Breast epithelium (tissue), 4 donors: Measurements from ENCODE around the gene NPTX1. TPM values are rescaled to one million over a fixed set of nuclear protein-coding genes. Genes with fewer than 3 reads are reported as not detected.

Source experiments
- DNase-seq, 2 donors: peaks; one replicate each; pipeline ENCODE4 v3.0.0-alpha.2; 2019; ENCODE audit warnings: low spot score in 2 of 2
- H3K27ac ChIP-seq, 2 donors: fragments of 200-600 bp; sonication (generic) in 1 of 2; one replicate each; pipeline ENCODE4 v1.5.1; 2016 to 2019; ENCODE audit warnings: mild to moderate bottlenecking in 1 of 2
- H3K27me3 ChIP-seq, 2 donors: fragments of 200-600 bp; sonication (generic) in 1 of 2; one replicate each; pipeline versions ENCODE4 v1.5.1 to v1.6.0; 2017 to 2019; ENCODE audit warnings: control low read depth in 1 of 2, mild to moderate bottlenecking in 1 of 2
- H3K36me3 ChIP-seq: fragments of 200-600 bp; one replicate; pipeline ENCODE4 v1.5.1; 2019
- H3K4me1 ChIP-seq, 2 donors: fragments of 200-600 bp; sonication (generic); one replicate each; pipeline ENCODE4 v1.5.1; 2016 to 2019; ENCODE audit warnings: control low read depth in 1 of 2
- H3K4me3 ChIP-seq, 3 donors: fragments of 200-600 bp; sonication (generic); 1 replicate in 2 of 3; 2 replicates in 1 of 3; pipeline ENCODE4 v1.5.1; 2016 to 2019; ENCODE audit warnings: mild to moderate bottlenecking in 3 of 3, moderate library complexity in 2 of 3
- H3K9me3 ChIP-seq, 2 donors: fragments of 200-600 bp; sonication (generic) in 1 of 2; one replicate each; pipeline ENCODE4 v1.5.1; 2016 to 2019; ENCODE audit warnings: control low read depth in 1 of 2
- CTCF ChIP-seq, 3 donors: fragments of 450-650 bp; IDR thresholded peaks; one replicate each; pipeline ENCODE4 v1.5.1; 2016 to 2017; ENCODE audit warnings: antibody characterized with exemption in 3 of 3, mild to moderate bottlenecking in 3 of 3, moderate library complexity in 3 of 3
- POLR2A ChIP-seq: fragments of 450-650 bp; IDR thresholded peaks from one replicate; pipeline ENCODE4 v1.6.1; 2016; ENCODE audit warnings: antibody characterized with exemption, mild to moderate bottlenecking, moderate library complexity
- POLR2AphosphoS5 ChIP-seq, 3 donors: sonication (generic); formaldehyde crosslinking; IDR thresholded peaks; one replicate each; pipeline ENCODE4 v1.6.1; 2017; ENCODE audit warnings: antibody characterized with exemption in 3 of 3
- intact Hi-C: fragments of 100-400 bp; cut with DNase I; formaldehyde crosslinking; loops from one replicate; pipeline ENCODE4 v1.15.1; 2023; ENCODE audit warnings: low total_unique reads
- total RNA-seq, 3 donors: library from RNA; depleted of rRNA; stranded (reverse); fragments of >200 nt; gene quantifications; one replicate each; pipeline ENCODE4 v1.1.0, GENCODE V29; 2016

NPTX1 gene
- total RNA-seq, 3 donors from 2014 or later, result under 0.01 to 0.32 (median 0.29) TPM

GRCh38 chr17:80432961-80433550 lies 43.4 kb downstream of the NPTX1 start:
- TF ChIP-seq POLR2AphosphoS5 (IDR thresholded peaks at IDR 0.05) (no peak), POLR2A (no peak), CTCF (IDR thresholded peaks at IDR 0.05) (no peak)
- no peaks in the 10 kb centered on the region for H3K4me1 ChIP-seq
- no peak for DNase-seq
- H3K36me3 ChIP-seq, result no peaks in the 10 kb centered on the region
- no peak overlapping the region for H3K4me3 ChIP-seq
- intact Hi-C loops, result loop anchor here (10.0 kb wide), 1 partner anchor 122 kb away; no protein-coding TSS in a partner anchor
- no peak overlapping the region for H3K27ac ChIP-seq
- H3K27me3 ChIP-seq, result no peaks in the 10 kb centered on the region
- no peaks in the 10 kb centered on the region for H3K9me3 ChIP-seq

- H3K9me3 ChIP-seq, result no peaks in the 10 kb centered on the region
- H3K4me3 ChIP-seq, result no peak overlapping the region
- TF ChIP-seq POLR2A, result no peak
- TF ChIP-seq POLR2AphosphoS5 (IDR thresholded peaks at IDR 0.05), result no peak
- no peak for TF ChIP-seq CTCF (IDR thresholded peaks at IDR 0.05)
- no peaks in the 10 kb centered on the region for H3K27me3 ChIP-seq
- H3K4me1 ChIP-seq, result no peaks in the 10 kb centered on the region
- no peak overlapping the region for H3K27ac ChIP-seq
- intact Hi-C loops, result loop anchor here (10.0 kb wide), 1 partner anchor 122 kb away; no protein-coding TSS in a partner anchor
- DNase-seq, result no peak
- H3K36me3 ChIP-seq, result no peaks in the 10 kb centered on the region
Observed at GRCh38 chr17:80432350-80432955, 44.0 kb downstream of the NPTX1 start.

GRCh38 chr17:80431246-80432195 lies 44.9 kb downstream of the NPTX1 start:
- Histone ChIP-seq H3K9me3 (no peaks in the 10 kb centered on the region), H3K27me3 (no peaks in the 10 kb centered on the region), H3K27ac (no peak overlapping the region), H3K4me3 (no peak overlapping the region), H3K4me1 (no peaks in the 10 kb centered on the region), H3K36me3 (no peaks in the 10 kb centered on the region)
- intact Hi-C loops, result loop anchor here (10.0 kb wide), 1 partner anchor 123 kb away; no protein-coding TSS in a partner anchor
- TF ChIP-seq CTCF (IDR thresholded peaks at IDR 0.05) (no peak), POLR2A (no peak), POLR2AphosphoS5 (IDR thresholded peaks at IDR 0.05) (no peak)
- no peak for DNase-seq

GRCh38 chr17:80430446-80431245 lies 45.8 kb downstream of the NPTX1 start:
- Histone ChIP-seq H3K27ac (no peak overlapping the region), H3K4me1 (no peaks in the 10 kb centered on the region), H3K4me3 (no peak overlapping the region), H3K9me3 (no peaks in the 10 kb centered on the region), H3K27me3 (no peaks in the 10 kb centered on the region), H3K36me3 (no peaks in the 10 kb centered on the region)
- intact Hi-C loops, result loop anchor here (10.0 kb wide), 1 partner anchor 124 kb away; no protein-coding TSS in a partner anchor
- no peak for DNase-seq
- TF ChIP-seq POLR2AphosphoS5 (IDR thresholded peaks at IDR 0.05), result no peak
- no peak for TF ChIP-seq POLR2A
- no peak for TF ChIP-seq CTCF (IDR thresholded peaks at IDR 0.05)
